NCI-H1694 treated with DMSO at 0.1 percent for 48 hours (cell line): ENCODE results near the gene OR2B6.
"Not testable (repeated sequence)": the region's sequence is repeated elsewhere in the genome, so short reads cannot be mapped to it uniquely, and the experiment has no call there.

Source experiments
- DNase-seq: peaks from one replicate; lab custom pipeline; 2025; lab: John Stamatoyannopoulos, UW

OR2B6 gene

DNA sequence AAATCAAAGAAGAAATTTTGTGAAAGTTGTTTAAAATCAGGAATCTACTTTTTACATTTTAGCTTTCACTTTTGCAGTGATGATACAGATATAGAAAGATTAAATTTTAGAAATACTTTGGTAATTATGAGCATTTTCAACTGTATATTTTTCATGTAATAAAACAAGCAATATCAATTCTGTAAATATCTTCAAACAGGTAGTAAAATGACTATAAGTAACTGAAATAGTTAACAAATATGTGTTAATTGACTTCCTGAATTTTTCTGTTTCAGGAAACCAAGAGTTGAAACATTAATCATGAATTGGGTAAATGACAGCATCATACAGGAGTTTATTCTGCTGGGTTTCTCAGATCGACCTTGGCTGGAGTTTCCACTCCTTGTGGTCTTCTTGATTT is at the start of gene OR2B6:
Gene OR2B6, plus strand, starts transcription at position 301 of the 400 bp plus-strand sequence. Its CDS starts 0 bp downstream, at position 301.
- DNase-seq = no peak

DNA sequence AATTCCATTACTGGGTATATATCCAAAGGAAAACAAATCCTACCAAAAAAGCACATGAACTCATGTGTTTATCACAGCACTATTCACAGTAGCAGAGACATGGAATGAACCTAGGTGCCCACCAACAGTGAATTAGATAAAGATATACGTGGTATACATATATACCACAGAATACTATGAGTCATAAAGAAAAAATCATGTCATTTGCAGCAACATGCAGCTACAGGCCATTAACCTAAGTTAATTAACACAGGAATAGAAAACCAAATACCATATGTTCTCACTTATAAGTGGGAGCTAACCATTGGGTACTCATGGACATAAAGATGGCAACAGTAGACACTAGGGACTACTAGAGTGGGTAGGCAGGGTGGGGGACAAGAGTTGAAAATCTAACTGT is 49.0 kb upstream of the OR2B6 start:
- no peak for DNase-seq

DNA sequence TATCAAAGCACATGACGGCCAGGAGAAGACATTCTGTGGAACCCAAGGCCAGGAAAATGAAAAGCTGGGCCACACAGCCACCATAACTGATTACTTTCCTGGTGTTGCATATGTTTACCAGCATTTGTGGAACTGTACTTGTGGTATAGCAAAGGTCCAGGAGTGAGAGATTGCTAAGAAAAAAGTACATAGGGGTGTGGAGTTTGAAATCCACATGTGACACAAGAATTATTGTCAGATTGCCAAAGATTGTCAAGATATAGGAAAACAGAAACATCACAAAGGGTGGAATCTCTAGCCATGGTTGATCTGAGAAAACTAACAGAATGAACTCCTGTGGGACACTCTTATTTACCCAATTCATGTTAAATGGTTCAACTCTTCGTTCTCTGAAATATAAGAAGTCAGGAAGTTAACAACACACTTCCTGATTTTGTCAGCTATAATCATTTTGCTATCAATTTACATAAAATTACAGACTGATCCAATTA is 45.0 kb upstream of the OR2B6 start, which contains the start of gene OR2B2:
Gene OR2B2, minus strand, starts transcription at position 441 of the 491 bp plus-strand sequence. Its CDS starts 77 bp downstream, at position 364.
- no peak for DNase-seq

DNA sequence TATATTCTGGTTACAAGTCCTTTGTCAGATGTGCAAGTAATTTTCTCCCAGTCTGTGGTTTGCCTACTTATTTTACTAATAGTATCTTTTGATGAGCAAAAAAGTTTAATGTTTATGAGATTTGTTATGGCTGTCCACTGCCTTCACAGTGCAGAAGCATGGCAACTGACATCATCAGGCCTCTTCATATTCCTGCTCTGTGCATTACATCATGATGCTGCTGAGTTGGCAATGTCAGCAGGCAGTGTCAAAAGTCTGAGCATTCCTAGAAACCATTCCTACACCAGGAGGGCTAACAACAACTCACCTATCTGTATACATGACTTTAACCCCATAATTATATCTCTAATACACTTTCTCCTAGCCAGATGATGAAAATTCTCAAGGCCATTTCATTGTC is 34.1 kb upstream of the OR2B6 start:
- no peak for DNase-seq

DNA sequence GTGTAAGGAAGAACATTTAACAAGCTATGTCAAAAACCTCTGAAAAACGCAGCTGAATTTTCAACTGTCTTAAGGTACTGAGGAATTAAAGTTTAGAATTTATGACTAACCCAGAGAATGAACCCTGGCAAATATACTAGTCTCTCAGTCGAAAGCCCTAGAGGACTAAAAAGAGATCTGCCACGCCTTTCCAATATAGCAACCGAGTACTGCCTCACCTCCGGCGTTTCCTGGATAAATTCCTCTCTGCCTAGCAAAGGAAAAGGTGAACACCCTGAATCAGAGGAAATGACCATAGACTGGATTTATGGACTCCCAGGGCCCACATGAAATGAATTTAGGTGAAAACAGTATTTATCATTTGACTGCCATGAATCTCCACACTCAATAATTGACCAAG is 32.9 kb upstream of the OR2B6 start:
- no peak for DNase-seq

DNA sequence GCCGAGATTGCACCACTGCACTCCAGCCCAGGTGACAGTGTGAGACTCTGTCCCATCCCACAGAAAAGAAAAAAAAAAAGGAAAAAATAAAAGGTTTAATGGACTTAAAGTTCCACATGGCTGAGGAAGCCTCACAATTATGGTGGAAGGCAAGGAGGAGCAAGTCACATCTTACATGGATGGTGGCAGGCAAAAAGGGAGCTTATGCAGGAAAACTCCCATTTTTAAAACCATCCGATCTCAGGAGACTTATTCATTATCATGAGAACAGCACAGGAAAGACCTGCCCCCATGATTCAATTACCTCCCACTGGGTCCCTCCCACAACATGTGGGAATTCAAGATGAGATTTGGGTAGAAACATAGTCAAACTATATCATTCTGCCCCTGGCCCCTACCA is 29.0 kb upstream of the OR2B6 start:
- not testable (repeated sequence) for DNase-seq

DNA sequence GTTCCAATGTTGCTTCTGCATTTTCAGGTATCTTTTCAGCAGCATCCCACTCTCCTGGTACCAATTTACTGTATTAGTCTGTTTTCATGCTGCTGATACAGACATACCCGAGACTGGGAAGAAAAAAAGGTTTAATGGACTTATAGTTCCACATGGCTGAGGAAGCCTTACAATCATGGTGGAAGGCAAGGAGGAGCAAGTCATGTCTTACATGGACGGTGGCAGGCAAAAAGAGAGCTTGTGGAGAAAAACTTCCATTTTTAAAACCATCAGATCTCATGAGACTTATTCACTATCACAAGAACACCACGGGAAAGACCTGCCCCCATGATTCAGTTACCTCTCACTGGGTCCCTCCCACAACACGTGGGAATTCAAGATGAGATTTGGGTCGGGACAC is 27.1 kb upstream of the OR2B6 start:
- DNase-seq = not testable (repeated sequence)

DNA sequence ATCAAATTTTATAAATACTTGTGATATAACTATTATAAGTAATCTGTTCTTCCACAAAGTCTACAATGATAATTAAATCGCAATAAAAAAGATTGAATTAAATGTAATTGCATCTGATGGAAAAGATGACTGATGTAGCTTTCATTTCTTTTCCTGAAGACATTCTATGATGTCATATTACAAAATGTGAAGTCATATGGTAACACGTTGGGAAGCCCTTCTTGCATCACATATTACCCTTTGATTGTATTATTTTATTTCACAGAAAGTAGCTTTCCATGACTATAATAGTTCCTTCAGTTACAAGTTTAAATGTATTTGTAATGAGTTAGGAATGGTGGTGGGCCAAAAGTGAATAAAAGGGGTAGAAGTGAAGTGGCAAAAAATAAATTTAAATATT is 25.8 kb upstream of the OR2B6 start:
- no peak for DNase-seq

DNA sequence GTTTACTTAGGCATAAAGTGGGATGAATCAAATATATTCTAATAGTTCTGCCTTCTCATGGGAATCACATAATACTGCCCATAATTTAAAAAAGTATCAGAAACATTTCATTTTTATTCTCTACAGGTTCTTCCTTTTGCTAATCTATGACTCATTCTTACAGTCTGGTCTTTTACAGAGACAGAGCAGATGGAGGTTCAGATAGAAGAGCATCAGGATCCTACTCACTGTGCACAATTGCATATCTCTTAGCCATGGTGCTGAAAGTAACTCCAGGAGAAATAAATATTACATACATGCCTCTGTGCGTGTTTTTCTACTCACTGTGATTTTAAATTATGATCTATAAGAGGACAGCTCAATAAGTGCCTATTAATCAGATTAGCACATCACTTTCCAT is 16.3 kb upstream of the OR2B6 start:
- DNase-seq = no peak

DNA sequence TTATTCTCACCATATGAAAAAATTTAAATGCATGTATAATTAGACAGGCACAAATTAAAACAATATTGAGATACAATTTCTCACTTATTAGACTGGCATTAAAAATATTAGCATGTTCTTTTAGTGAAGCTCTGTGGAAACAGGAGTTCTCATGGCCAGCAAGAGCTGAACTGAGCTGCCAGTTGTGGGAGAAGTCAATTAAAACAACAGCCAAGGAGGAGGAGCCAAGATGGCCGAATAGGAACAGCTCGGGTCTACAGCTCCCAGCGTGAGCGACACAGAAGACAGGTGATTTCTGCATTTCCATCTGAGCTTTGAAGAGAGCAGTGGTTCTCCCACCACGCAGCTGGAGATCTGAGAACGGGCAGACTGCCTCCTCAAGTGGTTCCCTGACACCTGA is 14.0 kb upstream of the OR2B6 start:
- DNase-seq = not testable (repeated sequence)

DNA sequence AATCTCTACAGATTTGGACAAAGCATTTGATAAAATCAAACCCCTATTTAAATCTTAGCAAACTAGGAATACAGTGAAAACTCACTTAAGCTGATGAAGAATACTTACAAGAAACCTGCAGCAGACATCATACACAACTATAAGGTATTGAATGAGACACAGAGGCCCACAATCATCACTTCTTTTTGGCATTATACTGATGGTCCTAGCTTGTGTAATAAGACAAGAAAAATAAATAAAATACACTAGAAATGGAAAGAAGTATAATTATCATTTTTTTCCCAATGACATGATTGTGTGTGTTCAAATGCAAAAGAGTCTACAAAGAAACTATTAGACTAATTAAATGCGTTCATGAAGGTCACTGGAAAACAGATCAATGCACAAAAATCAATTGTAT is 8.8 kb upstream of the OR2B6 start:
- no peak for DNase-seq

DNA sequence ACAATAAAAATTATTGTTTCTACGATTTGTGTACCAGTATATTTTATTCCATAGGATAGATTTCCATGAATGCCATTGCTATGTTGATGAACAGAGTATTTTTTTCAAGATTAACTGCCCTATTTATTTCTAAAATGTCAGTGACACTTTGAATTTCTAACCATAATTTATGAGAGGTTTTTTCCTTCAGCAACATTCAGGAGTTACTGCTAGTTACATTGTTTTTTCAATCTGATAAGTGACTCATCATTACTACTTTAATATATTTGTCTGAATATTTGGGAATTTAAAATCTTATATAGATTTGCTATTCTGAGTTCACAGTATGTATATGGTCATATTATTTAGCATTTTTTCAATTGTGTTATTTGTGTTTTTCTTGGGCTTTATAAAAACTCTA is 6.0 kb upstream of the OR2B6 start:
- no peak for DNase-seq

DNA sequence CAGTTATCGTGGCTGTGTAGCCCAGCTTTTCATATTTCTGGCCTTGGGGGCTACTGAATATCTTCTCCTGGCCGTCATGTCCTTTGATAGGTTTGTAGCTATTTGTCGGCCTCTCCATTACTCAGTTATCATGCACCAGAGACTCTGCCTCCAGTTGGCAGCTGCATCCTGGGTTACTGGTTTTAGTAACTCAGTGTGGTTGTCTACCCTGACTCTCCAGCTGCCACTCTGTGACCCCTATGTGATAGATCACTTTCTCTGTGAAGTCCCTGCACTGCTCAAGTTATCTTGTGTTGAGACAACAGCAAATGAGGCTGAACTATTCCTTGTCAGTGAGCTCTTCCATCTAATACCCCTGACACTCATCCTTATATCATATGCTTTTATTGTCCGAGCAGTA is 475 bp downstream of the OR2B6 start:
- DNase-seq = no peak

DNA sequence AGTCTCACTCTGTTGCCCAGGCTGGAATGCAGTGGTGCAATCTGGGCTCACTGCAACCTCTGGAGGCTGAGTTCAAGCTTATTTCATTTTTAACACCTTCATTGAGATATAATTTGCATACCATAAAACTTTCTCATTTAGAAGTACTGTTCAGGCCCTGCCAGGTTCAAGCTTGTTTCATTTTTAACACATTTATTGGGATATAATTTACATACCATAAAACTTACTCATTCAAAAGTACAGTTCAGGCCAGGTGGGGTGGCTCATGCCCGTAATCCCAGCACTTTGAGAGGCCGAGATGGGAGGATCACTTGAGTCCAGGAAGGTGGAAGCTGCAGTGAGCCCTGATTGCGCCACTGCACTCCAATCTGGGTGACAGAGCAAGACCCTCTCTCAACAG is 5.5 kb downstream of the OR2B6 start:
- no peak for DNase-seq

DNA sequence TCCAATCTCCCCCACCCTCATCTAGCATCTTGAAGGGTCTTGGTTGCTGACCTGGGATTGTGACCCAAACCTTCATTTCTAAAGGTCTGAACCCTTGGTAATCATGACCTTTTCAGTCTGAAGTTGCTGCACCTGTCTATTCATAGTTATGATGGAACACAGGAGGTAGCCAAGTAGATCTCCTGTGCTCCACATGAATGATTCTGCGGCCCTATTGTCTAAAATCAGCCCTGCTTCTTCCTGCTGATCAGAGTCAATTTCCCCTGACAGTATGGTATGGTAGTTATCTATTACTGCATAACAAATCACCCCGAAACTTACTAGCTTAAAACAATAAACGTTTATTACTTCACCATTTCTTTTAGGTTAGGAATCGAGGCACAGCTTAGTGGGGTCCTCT is 9.0 kb downstream of the OR2B6 start:
- DNase-seq = no peak

DNA sequence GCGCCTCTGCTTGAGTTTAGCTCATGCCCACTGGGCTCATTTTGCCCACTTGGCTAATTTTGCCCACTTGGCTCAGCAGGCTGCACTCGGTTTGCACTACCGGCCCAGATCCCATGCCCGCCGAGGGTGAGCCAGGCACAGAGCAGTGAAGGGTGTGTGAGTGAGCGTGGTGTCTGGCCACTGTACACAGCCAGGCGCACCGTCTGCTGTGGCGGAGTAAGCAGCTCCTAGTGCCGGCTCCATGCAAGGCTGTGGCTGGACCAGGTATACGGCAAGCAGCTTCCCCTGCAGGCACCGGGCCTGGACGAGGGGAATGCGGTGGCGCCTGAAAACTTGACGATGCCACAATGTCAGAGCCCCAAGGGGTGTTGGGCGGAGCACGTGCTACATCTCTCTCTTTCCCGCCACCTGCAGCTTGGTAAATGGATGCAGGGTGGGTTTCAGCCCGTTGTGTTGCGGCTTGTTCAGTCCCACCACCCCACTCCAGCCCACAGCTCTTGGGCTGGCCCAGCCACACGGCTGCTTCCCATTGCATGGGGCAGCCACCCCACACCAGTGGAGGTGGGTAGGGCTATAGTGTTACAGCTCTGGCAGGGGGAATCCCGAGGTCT is 9.9 kb downstream of the OR2B6 start:
- no peak for DNase-seq

DNA sequence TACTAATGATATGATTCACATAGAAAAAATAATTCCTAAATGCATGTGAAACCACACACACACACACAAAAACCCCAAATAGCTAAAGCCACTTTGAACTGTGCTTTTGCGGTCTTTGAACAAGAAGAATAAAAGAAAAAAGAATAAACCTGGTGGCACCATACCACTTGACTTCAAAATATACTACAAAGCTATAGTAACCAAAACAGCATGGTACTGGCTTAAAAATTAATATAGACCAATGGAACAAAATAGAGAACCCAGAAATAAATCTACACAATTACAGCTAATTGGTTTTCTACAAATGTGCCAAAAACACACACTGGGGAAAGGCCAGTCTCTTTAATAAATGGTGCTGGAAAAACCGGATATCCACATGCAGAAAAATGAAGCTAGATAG is 13.4 kb downstream of the OR2B6 start:
- no peak for DNase-seq

DNA sequence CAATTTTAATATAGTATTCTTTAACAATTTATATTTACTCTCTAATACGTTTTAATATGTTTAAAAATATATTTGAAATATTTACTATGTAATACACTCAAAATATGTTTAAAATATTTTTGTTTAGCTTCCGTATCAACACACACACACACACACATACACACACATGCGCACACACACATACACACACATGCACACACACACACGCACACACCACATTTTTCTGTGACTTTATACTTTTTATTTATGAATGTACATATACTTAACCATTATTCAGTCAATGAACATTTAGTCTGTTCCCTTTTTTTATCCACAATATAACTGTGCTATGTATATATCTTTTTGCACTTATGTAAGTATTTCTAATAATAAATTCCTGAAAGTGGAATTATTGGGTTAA is 15.7 kb downstream of the OR2B6 start:
- DNase-seq = no peak

DNA sequence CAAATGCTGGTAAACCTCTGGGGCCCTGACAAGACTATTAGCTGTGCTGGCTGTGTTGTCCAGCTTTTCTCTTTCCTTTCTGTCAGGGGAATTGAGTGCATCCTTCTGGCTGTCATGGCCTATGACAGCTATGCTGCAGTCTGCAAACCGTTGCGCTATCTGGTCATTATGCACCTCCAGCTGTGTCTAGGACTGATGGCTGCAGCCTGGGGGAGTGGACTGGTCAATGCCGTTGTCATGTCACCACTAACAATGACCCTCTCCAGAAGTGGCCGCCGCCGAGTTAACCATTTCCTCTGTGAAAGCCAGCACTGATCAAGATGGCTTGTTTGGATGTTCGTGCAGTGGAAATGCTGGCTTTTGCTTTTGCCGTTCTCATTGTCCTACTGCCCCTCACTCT is 20.3 kb downstream of the OR2B6 start:
- DNase-seq = no peak

DNA sequence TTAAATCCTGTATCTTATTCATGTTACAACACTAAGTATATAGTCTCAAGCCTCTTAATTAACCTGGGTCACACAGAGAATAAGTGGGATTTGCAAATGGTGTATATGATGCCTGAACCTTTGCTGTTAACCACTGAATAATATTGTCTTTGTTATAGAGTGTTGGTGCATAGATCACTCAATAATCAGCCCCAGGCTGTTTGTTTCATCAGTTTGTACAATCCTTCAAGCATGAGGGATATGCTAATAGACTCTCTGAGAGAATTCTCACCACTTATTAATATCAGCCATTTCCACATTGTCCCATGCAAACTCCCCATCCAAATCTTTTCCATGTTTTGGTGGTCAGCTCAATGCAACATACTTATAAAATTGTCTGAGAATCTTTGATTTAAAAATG is 21.7 kb downstream of the OR2B6 start:
- DNase-seq = no peak

DNA sequence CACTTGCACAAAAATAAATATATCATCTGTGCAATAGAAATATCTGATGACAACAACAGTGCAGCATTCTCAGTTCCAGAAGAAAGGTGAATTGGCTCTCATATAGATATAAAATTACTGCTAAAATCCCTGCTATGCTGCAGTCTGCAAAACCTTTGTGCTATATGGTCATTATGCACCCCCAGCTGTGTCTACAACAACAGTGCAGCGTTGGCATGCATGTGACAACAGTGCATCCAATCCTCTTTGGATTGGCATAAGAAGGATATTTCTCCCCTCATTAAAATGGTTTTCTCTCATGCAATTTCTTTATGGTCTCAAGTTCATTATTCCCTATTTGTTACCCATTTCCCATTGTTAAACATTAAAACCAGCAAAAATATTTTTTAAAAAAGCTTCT is 23.1 kb downstream of the OR2B6 start:
- DNase-seq = no peak

DNA sequence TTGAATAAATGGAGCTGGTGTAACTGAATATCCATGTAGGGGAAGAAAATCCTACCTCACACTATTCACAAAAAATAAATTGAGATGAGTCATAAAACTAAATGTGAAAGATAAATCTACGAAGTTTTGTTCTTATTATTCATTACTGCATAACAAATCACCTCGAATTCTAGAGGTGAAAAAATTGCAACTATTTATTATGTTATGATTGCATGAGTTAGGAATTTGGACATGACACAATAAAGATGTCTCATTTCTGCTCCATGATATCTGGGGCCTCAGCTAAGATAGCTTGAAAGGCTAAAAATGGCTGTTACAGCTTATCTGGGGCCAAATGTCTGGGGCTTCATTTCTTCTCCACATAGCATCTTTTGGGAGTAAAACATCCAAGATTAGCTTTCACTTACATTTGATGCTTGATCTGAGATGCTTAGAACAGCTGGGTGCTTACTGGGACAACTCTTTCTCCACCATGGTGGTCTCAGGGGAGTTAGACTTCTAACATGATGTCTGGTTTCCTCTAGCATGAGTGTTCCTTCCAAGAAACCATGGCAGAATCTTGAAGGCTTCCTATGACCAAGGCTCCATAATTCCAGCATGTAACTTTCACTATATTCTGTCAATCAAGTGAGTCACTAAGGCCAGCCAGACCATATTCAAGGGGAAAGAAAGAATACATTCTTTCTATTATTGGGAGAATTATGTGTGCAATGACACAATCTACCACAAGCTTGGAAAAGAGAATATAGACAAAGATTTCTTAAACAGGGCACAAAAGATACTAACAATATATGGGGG is 30.1 kb downstream of the OR2B6 start:
- no peak for DNase-seq

DNA sequence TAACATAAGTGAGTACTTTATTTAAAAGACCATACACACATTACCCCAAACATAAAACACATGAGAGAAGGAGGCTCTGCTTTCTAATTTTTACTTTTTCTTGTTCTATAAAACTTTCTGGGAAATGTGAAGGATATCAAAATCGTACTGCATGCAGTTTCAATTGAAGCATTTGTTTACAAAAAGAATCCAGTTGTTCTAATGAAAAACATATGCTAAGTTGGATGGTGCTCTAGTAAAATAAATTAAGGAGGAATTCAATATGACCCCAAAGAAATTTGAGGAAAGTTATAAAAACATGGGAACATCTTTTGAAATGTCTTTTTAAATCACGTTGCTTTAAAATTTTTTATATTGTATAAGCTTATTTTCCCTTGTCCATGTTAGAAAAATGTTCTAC is 37.6 kb downstream of the OR2B6 start:
- DNase-seq = no peak
